Panc1 (cell line): ENCODE data around the gene CRHBP.

Experiments used
- CTCF ChIP-seq: fragments of 450-650 bp; IDR thresholded peaks from 2 replicates; pipeline ENCODE4 v1.5.1; 2017; ENCODE audit warnings: mild to moderate bottlenecking
- POLR2AphosphoS5 ChIP-seq: IDR thresholded peaks from 2 replicates; pipeline ENCODE4 v1.6.1; 2012; ENCODE audit warnings: mild to moderate bottlenecking, low read depth, low read length, moderate library complexity
- TCF7L2 ChIP-seq: IDR thresholded peaks from 2 replicates; pipeline ENCODE4 v1.6.1; 2011; ENCODE audit warnings: mild to moderate bottlenecking, low read depth, low read length, inconsistent platforms

GRCh38 chr5:76960004-76960625 lies 7.3 kb downstream of the CRHBP start:
- no peak for TF ChIP-seq TCF7L2
- TF ChIP-seq CTCF = no peak
- TF ChIP-seq POLR2AphosphoS5 = no peak
